NK-92 (cell line): Measurements from ENCODE around the gene KPNA4.
"Not testable (repeated sequence)": the region's sequence is repeated elsewhere in the genome, so short reads cannot be mapped to it uniquely, and the experiment has no call there.

Experiments
- DNase-seq: peaks from one replicate; lab custom pipeline; 2025; ENCODE audit not compliant: unreplicated experiment; lab: John Stamatoyannopoulos, UW

The KPNA4 gene

GRCh38 chr3:160565442-160566403 lies at the start of gene KPNA4:
KPNA4 (minus strand) TSS chr3:160565571; CDS start chr3:160565282, 289 bp downstream.
- peak; percentile 90 for DNase-seq

DNA sequence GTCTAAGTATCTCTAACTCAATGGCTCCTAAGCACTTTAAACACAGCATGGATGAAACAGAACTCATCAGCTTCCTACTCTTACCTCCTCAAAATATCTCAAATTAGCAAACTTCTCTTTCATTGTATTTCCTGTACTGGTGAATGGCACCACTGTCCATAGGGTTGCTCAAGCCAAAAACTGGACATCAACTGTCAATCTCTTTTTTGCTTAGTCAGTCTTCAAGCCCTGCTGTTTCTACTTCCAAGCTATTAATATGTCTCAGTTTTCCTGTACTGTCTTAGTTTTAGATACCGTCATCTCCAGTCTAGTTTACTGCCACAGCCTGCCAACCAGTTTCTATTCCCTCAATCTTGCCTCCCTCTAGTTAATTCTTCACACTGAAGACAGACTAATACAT lies 48.3 kb upstream of the KPNA4 start:
- no peak for DNase-seq

DNA sequence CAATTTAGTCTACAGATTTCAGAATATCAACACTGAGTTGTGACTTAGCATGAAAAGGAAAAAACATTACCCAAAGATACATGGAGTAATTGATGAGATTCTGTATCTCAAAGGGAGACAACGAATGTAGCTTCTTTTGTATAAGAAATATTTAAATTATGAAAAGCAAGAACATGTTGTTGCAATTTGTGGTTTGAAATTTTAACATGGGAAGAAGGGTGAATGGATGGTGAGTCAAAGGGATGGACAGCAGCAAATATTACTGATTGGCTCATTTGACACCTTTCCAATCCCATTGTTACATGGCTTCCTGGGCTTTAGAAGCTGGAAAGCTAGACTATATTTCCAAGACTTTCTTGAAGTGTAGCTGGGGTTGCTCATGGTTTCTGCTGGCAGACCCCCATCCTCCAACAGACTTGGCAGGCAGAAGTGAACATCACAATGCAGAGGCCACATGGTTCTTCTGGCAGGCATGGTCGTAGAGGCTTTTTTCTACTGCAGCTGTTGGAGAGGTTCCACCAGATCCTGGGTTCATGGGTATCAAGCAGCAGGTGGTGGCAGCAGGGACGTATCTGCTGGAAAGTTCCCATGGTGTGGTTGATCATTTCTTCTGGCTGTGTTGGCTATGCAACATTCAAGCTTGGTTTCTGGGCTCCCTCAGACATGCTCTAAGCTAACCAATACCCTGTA lies 47.2 kb upstream of the KPNA4 start:
- no peak for DNase-seq

DNA sequence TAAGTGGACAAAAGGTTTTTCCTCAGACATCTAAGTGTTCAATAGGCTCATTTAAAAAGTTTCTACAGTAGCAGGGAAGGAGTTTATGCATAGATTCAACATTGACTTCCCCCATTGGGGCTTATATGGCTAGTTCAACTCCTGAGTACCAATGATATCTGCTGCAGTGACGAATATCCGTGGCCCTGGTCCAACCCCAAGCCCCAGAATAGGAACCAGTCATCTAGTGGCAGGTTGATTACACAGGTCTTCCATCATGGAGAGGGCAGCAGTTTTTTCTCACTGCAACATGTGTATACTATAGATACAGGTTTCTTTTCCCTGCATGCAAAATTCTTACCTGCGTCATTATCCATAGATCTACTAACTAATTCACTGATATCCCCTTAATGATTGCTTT lies 45.8 kb upstream of the KPNA4 start:
- DNase-seq: no peak

DNA sequence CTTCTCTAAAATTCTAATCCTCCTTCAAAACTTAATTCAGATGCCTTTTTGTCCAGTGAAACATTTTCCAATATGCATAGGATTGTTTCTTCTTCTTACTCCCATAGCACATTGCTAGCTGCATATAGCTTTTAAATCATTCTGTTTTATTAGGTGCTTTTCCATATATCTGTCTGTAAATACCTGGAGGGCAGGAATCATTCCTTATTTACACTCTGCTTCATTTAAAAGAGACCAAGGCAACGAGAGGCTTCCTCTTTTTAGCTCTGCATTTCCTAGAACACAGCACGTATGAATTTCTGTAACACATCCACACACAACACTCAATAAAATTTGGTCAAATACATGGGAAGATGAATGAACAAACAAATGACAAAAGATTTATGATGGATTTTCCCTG lies 43.5 kb upstream of the KPNA4 start:
- no peak for DNase-seq

DNA sequence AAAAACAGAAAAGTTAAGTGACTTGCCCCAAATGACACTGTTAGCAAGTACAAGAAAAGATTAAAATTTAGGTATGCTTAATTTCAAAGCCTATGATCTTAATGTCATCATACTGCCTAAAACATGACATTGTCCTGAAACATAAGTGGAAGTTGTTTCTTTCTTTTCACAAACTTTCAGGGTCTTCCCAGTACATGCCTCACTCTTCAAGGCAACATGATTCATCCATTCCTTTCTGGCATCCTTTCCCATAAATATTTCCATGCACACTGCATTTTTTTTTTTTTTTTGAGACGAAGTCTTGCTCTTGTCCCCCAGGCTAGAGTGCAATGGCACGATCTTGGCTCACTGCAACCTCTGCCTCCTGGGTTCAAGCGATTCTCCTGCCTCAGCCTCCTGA lies 42.5 kb upstream of the KPNA4 start:
- no peak for DNase-seq

- no peak for DNase-seq
Observed at GRCh38 chr3:160605315-160605714, 39.9 kb upstream of the KPNA4 start.

- not testable (repeated sequence) for DNase-seq
Observed at GRCh38 chr3:160603845-160604244, 38.5 kb upstream of the KPNA4 start.

DNA sequence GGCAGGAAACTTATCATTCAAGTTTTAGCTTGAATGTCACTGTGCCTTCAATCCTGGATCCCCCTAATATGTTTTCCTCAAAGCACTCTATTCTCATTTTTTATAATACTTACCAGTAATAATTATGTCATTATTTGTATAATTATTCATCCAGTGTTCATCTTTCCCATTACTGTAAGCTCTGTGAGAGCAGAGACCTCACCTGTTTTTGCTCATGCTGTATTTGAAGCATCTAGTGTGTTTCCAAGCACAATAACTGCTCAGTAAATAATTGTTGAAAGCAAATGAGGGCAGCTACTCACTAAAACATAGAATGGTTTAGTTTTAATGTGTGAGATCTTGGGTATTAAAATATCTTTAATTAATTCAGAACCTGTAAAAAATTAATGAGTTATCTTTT lies 36.9 kb upstream of the KPNA4 start:
- DNase-seq: no peak

DNA sequence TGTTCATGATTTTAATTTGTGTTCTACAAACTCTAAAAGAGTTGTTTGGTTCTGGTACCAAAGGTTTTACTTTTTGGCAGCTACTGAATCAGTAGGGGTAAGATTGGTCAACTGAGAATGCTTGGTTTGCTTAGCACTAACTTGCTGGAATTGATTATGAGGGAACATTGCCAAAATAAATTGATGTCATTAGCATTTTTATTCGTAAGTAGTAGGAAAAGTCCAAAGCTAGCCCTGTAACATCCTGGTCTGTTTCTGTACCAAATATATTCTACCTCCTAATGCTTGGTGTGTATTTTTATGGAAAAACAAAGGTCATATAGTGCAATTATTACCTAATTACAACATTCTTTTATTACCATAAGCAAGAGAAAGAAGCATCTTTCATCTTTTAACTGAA lies 35.9 kb upstream of the KPNA4 start:
- DNase-seq: no peak

GRCh38 chr3:160598865-160599264 lies 33.5 kb upstream of the KPNA4 start:
- no peak for DNase-seq

- DNase-seq: no peak
Observed at GRCh38 chr3:160588023-160588422, 22.7 kb upstream of the KPNA4 start.

GRCh38 chr3:160587105-160587504 lies 21.7 kb upstream of the KPNA4 start:
- no peak for DNase-seq

GRCh38 chr3:160586679-160587078 lies 21.3 kb upstream of the KPNA4 start:
- no peak for DNase-seq

DNA sequence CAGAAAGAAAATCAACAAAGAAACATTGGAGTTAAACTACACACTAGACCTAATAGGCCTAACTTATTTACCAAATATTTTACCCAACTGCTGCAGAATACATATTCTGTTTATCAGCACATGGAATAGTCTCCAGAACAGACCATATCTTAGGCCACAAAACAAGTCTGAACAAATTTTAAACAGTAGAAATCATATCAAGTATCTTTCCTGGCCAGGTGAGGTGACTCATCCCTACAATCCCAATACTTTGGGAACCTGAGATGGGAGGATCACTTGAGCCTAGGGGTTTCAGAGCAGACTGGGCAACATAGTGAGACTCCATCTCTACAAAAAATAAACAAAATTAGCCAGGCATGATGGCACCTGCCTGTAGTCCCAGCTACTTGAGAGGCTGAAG lies 18.1 kb upstream of the KPNA4 start:
- DNase-seq: no peak

DNA sequence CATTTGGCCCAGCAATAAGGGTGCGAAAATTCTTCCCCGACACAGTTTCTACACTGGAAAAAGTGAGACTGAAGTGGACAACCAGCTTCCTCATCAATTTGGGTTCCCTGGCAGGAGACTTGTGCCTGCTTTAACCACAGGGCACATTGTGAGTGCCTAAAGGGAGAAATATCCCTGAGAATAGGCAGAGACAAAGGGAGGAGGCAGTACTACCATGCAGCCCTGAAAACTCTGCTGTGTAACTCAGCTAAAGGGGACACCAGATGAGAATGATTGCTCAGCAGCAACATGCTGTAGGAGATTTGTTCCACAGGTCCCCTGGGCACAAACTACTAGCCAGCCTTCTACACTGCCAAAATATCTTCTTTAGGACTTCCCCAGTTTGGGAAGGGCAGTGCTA lies 15.6 kb upstream of the KPNA4 start:
- no peak for DNase-seq

DNA sequence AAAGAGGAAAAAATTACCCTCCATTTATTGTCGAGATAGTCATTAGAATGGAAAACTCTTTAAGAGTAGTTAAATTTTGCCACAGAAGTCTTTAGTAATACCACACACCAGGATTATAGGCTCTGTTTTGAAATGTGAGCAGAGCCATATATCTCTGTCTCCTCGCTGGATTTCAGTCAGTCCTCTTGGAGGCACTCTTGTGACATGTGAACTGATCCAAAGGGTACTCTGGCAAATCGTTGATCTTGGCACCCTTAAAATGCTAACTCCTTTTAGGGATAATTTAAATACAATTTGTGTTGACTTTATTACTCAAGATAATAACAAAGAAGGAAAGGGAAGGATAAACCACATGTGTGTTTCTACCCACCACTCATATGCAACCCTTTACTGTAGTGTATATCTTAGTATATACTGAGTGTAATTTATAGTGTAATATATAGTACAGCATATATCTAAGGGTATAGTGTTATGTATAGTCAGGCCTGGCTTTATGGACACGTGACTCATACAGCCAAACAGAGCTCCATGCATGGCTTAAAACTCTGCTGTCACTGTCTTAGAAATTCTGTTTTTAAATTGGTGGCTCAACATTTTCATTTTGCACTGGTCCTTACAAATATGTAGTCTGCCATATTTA lies 12.3 kb upstream of the KPNA4 start:
- no peak for DNase-seq

GRCh38 chr3:160577093-160577492 lies 11.7 kb upstream of the KPNA4 start:
- no peak for DNase-seq

GRCh38 chr3:160576621-160577020 lies 11.2 kb upstream of the KPNA4 start:
- DNase-seq: no peak

GRCh38 chr3:160575589-160575988 lies 10.2 kb upstream of the KPNA4 start:
- DNase-seq: no peak

DNA sequence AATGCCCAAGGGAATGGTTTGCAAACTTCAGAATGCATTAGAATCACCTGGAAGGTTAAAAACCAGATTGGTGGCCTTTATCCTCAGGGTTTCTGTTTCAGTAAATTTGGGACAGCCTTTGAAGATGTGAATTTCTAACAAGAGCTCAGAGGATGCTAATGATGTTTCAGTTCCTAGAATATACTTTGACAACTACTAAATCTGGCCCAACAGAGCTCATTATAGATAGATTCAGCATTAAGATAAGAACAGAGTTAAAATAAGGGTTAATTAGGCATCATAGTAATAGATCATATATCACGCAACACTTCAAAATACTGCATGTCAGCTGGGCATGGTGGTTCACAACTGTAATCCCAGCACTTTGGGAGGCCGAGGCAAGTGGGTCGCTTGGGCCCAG lies 9.3 kb upstream of the KPNA4 start:
- no peak for DNase-seq
